Naive thymus-derived CD4-positive, alpha-beta T cell (primary cell): ENCODE measurements around the gene RAB40C. TPM values are rescaled to one million over a fixed set of nuclear protein-coding genes. Genes with fewer than 3 reads are reported as not detected.
A peak's percentile ranks its signal among the peaks of the same experiment; 100 is the strongest.

Experiments used
- ATAC-seq: fragments of 150-1000 bp; cut with Tn5 transposase; 2 replicates; pipeline ENCODE4 v1.10.0; 2021; ENCODE audit warnings: mild to moderate bottlenecking, moderate library complexity
- CTCF ChIA-PET: fragments of 350-600 bp; sonication (Branson Sonifier 250); formaldehyde crosslinking; loops from one replicate; lab custom pipeline; 2021; ENCODE audit warnings: antibody characterized with exemption; lab: Charles Lee
- POLR2A ChIA-PET: fragments of 350-600 bp; sonication (Branson Sonifier 250); formaldehyde crosslinking; loops from one replicate; lab custom pipeline; 2021; ENCODE audit warnings: antibody characterized with exemption, inconsistent platforms; lab: Charles Lee
- DNase-seq, 9 donors: peaks; one replicate each; pipeline versions ENCODE4 v3.0.0 to v3.0.0-alpha.2; 2020 to 2022; ENCODE audit warnings: mixed read lengths in 1 of 9
- H3K27ac ChIP-seq: one replicate; pipeline ENCODE4 v1.7.0; 2013; ENCODE audit warnings: mild to moderate bottlenecking, low read depth, low read length, moderate library complexity
- H3K27me3 ChIP-seq, 2 donors: one replicate each; pipeline ENCODE4 v1.7.0; 2013; ENCODE audit warnings: low read length in 2 of 2, mild to moderate bottlenecking in 2 of 2, moderate library complexity in 2 of 2; ENCODE audit not compliant: control insufficient read depth in 2 of 2, insufficient read depth in 2 of 2
- H3K36me3 ChIP-seq, 3 experiments: 1 replicate in 2 of 3; 2 replicates in 1 of 3; pipeline ENCODE4 v1.7.0; 2013; ENCODE audit warnings: low read length in 3 of 3, mild to moderate bottlenecking in 3 of 3, moderate library complexity in 1 of 3; ENCODE audit not compliant: insufficient read depth in 3 of 3, control insufficient read depth in 2 of 3
- H3K4me1 ChIP-seq, 2 donors: one replicate each; pipeline ENCODE4 v1.7.0; 2013; ENCODE audit warnings: low read length in 2 of 2, mild to moderate bottlenecking in 2 of 2, moderate library complexity in 1 of 2; ENCODE audit not compliant: control insufficient read depth in 2 of 2, insufficient read depth in 2 of 2
- H3K4me3 ChIP-seq: 2 replicates; pipeline ENCODE4 v1.7.0; 2013; ENCODE audit warnings: mild to moderate bottlenecking, low read length
- H3K9me3 ChIP-seq, 3 experiments: 1 replicate in 2 of 3; 2 replicates in 1 of 3; pipeline ENCODE4 v1.7.0; 2013; ENCODE audit warnings: low read length in 3 of 3; ENCODE audit not compliant: control insufficient read depth in 2 of 3
- H3K27ac Mint-ChIP-seq, 9 donors: one replicate each; pipeline ENCODE4 v1.8.0; 2020 to 2022; ENCODE audit warnings: mixed read lengths in 9 of 9, mild to moderate bottlenecking in 8 of 9, moderate library complexity in 5 of 9, inconsistent platforms in 2 of 9
- H3K27me3 Mint-ChIP-seq, 5 donors: one replicate each; pipeline ENCODE4 v1.8.0; 2021 to 2022; ENCODE audit warnings: mixed read lengths in 5 of 5, mild to moderate bottlenecking in 1 of 5
- H3K36me3 Mint-ChIP-seq, 5 donors: one replicate each; pipeline ENCODE4 v1.8.0; 2020 to 2022; ENCODE audit warnings: mixed read lengths in 5 of 5, mild to moderate bottlenecking in 3 of 5, inconsistent platforms in 1 of 5
- H3K4me1 Mint-ChIP-seq, 7 donors: one replicate each; pipeline ENCODE4 v1.8.0; 2020 to 2022; ENCODE audit warnings: mixed read lengths in 7 of 7, mild to moderate bottlenecking in 3 of 7, inconsistent platforms in 1 of 7
- H3K4me3 Mint-ChIP-seq, 10 donors: one replicate each; pipeline ENCODE4 v1.8.0; 2020 to 2022; ENCODE audit warnings: mild to moderate bottlenecking in 10 of 10, mixed read lengths in 10 of 10, moderate library complexity in 6 of 10, inconsistent platforms in 2 of 10
- H3K9me3 Mint-ChIP-seq, 11 donors: one replicate each; pipeline ENCODE4 v1.8.0; 2020 to 2022; ENCODE audit warnings: mixed read lengths in 11 of 11, mild to moderate bottlenecking in 4 of 11, inconsistent platforms in 1 of 11, moderate library complexity in 1 of 11
- intact Hi-C, 2 donors: fragments of 100-400 bp; cut with micrococcal nuclease; formaldehyde crosslinking; loops; one replicate each; pipeline ENCODE4 v1.15.1; 2023
- microRNA-seq: library from miRNA; unstranded; fragments of <30 nt; microRNA quantifications from one replicate; pipeline ENCODE4 v1.2.0, GENCODE V29; 2022; ENCODE audit warnings: borderline microRNAs expressed
- polyA plus RNA-seq, 2 donors: library from polyadenylated mRNA; unstranded; fragments of 300-500 nt; fragmentation: Illumina TruSeq; gene quantifications; one replicate each; pipeline ENCODE4 v1.2.3, GENCODE V29; 2021
- total RNA-seq, 6 experiments: library from RNA in 5 of 6; stranded (reverse) in 5 of 6; gene quantifications; 1 replicate in 5 of 6; 2 replicates in 1 of 6; pipeline ENCODE4 v1.2.3 and lab custom pipeline; 2021 to 2026

The RAB40C gene
- total and polyA plus RNA-seq, 7 experiments from 2014 or later, result 7.9 to 23.2 (median 17.5) TPM

DNA sequence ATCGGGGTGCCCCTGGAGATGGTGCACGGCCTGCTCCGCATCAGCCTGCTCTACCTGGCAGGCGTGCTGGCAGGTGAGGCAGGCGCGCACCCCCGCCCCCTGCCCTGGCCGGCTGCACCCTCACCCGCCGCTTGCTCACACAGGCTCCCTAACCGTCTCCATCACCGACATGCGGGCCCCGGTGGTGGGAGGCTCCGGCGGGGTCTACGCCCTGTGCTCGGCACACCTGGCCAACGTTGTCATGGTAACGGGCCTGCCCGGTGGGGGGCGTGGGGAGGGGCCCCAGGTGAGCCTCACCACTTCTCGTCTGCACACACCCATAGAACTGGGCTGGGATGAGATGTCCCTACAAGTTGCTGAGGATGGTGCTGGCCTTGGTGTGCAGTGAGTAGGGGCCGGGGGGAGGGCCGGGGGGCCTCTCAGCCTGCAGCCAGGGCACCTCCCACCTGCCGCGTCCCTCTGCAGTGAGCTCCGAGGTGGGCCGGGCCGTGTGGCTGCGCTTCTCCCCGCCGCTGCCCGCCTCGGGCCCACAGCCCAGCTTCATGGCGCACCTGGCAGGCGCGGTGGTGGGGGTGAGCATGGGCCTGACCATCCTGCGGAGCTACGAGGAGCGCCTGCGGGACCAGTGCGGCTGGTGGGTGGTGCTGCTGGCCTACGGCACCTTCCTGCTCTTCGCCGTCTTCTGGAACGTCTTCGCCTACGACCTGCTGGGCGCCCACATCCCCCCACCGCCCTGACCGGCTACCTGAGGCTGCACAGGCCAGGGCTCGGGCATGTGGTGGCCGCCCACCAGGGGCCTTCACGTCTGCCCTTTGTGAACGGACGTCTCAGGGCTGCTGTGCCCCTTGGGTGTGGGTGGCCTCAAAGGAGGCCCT lies 87.7 kb downstream of the RAB40C start:
- ATAC-seq (no peak), DNase-seq (no peak)
- no peak overlapping the region for H3K4me3 ChIP-seq
- Mint-ChIP-seq H3K9me3 (no peaks in the 10 kb centered on the region), H3K36me3 (peaks cover 0 to 11% (median 0%) of the 10 kb centered on the region in 5 donors), H3K4me1 (peaks cover 8 to 30% (median 21%) of the 10 kb centered on the region in 7 donors), H3K27me3 (peaks cover 0 to 7% (median 0%) of the 10 kb centered on the region in 5 donors), H3K4me3 (peak overlapping the region in 4 of 10 donors; percentile 19 to 60 (median 40)), H3K27ac (no peak overlapping the region)
- H3K27ac ChIP-seq, result no peak overlapping the region
- H3K4me1 ChIP-seq, result peaks cover 5 to 10% of the 10 kb centered on the region in 2 donors
- intact Hi-C loops, result loop anchor here in 1 of 2 donors (2.0 kb wide), 1 partner anchor 17 kb away; no protein-coding TSS in a partner anchor
- POLR2A ChIA-PET, result interaction anchor here (0.7 to 3.1 kb wide), 5 partner anchors 9 to 52 kb away, joined by 3 to 12 read pairs (median 4); partner anchors contain the start of gene RHOT2
- CTCF ChIA-PET, result no interaction called here
- H3K9me3 ChIP-seq, result no peaks in the 10 kb centered on the region
- H3K27me3 ChIP-seq, result no peaks in the 10 kb centered on the region
- peaks cover 0 to 37% (median 2%) of the 10 kb centered on the region in 3 experiments for H3K36me3 ChIP-seq

DNA sequence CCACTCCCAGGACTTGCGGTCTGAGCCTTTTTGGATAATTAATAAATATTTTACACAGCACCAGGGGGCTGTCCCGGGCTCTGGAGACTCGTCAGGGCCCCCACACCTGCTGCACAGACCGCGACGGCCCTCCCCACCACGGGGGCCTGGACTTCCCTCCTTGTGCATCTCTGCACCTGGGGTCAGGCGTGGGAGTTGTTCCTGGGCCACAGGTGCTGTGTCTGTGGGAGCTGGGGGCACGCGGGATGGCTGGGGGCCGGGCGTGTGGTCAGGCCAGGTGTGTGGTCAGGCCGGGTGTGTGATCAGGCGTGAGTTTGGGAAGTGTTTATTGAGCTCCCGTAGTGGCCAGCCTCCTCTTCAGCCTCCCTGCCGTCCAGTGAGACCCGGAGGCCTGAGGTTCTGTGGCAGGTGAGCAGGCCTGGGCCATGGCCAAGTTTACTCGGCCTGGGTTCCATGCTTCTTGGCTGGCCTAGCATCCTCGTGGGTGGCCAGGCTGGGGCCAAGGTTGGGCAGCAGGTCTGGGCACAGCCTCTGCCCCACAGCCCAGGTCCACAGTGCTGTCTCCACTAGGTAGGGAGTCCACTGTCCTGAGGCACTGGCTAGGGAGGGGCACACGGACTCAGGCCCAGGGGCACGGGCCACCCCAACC lies 88.5 kb downstream of the RAB40C start:
- no peaks in the 10 kb centered on the region for H3K9me3 ChIP-seq
- no peaks in the 10 kb centered on the region for H3K27me3 ChIP-seq
- POLR2A ChIA-PET, result interaction anchor here (0.7 to 2.1 kb wide), 4 partner anchors 10 to 29 kb away, joined by 3 to 11 read pairs (median 4); partner anchors contain the start of genes RHOT2, WDR24 and WDR90
- CTCF ChIA-PET, result no interaction called here
- Mint-ChIP-seq H3K9me3 (no peaks in the 10 kb centered on the region), H3K4me3 (peak overlapping the region in 3 of 10 donors; percentile 19 to 89 (median 84)), H3K36me3 (peaks cover 0 to 9% (median 0%) of the 10 kb centered on the region in 5 donors), H3K27ac (no peak overlapping the region), H3K4me1 (peaks cover 10 to 33% (median 23%) of the 10 kb centered on the region in 7 donors), H3K27me3 (peaks cover 0 to 7% (median 0%) of the 10 kb centered on the region in 5 donors)
- no peak overlapping the region for H3K4me3 ChIP-seq
- H3K4me1 ChIP-seq, result peaks cover 5 to 14% of the 10 kb centered on the region in 2 donors
- DNase-seq, result no peak
- ATAC-seq, result no peak
- peaks cover 0 to 36% (median 9%) of the 10 kb centered on the region in 3 experiments for H3K36me3 ChIP-seq
- no peak overlapping the region for H3K27ac ChIP-seq
- intact Hi-C loops, result loop anchor here in 1 of 2 donors (2.0 kb wide), 1 partner anchor 18 kb away; no protein-coding TSS in a partner anchor

Small RNA genes within 50 kb of the gene (microRNA-seq; reads per million reads assigned to microRNA genes)
- not detected for gene MIR3176

Other genes starting within 250 kb of the RAB40C start
- 10 to 100 TPM; 25.6 to 45.9 (median 37.5) TPM for gene AXIN1, start 237.3 kb upstream of the RAB40C start, total RNA-seq
- gene AXIN1, start 237.3 kb upstream of the RAB40C start, polyA plus RNA-seq, result 1 to 10 TPM; 1.2 to 2.5 TPM
- 10 to 100 TPM; 21.9 to 86.2 (median 26.5) TPM for gene MRPL28, start 219.5 kb upstream of the RAB40C start, total RNA-seq
- 10 to 100 TPM; 44.1 to 71.7 TPM for gene MRPL28, start 219.5 kb upstream of the RAB40C start, polyA plus RNA-seq
- gene PGAP6, start 208.1 kb upstream of the RAB40C start, total RNA-seq, result 100 to 1,000 TPM in 1 of 5 experiments, 10 to 100 TPM in 4; 32.2 to 107 (median 89.4) TPM
- gene PGAP6, start 208.1 kb upstream of the RAB40C start, polyA plus RNA-seq, result 10 to 100 TPM; 17.0 to 52.4 TPM
- gene NME4, start 192.9 kb upstream of the RAB40C start, total RNA-seq, result 10 to 100 TPM; 40.2 to 58.1 (median 42.9) TPM
- gene NME4, start 192.9 kb upstream of the RAB40C start, polyA plus RNA-seq, result 10 to 100 TPM; 76.7 to 88.6 TPM
- gene DECR2, start 188.2 kb upstream of the RAB40C start, total RNA-seq, result 10 to 100 TPM in 3 of 5 experiments, 1 to 10 TPM in 2; 7.9 to 13.8 (median 11.6) TPM
- 1 to 10 TPM; 7.8 to 7.9 TPM for gene DECR2, start 188.2 kb upstream of the RAB40C start, polyA plus RNA-seq
- gene RAB11FIP3, start 164.4 kb upstream of the RAB40C start, total RNA-seq, result 10 to 100 TPM; 37.9 to 53.0 (median 45.5) TPM
- gene RAB11FIP3, start 164.4 kb upstream of the RAB40C start, polyA plus RNA-seq, result 1 to 10 TPM in 1 of 2 donors, under 1 TPM in 1; 0.71 to 4.0 TPM
- 10 to 100 TPM; 51.0 to 89.8 (median 55.6) TPM for gene CAPN15, start 62.4 kb upstream of the RAB40C start, total RNA-seq
- 1 to 10 TPM; 3.2 to 7.5 TPM for gene CAPN15, start 62.4 kb upstream of the RAB40C start, polyA plus RNA-seq
- not detected for gene PRR35, start 29.7 kb upstream of the RAB40C start, total RNA-seq
- gene PRR35, start 29.7 kb upstream of the RAB40C start, polyA plus RNA-seq, result not detected
- 1 to 10 TPM; 1.6 to 5.8 (median 3.2) TPM for gene NHLRC4, start 23.1 kb upstream of the RAB40C start, total RNA-seq
- 1 to 10 TPM; 4.6 to 5.1 TPM for gene NHLRC4, start 23.1 kb upstream of the RAB40C start, polyA plus RNA-seq
- 10 to 100 TPM; 27.1 to 63.0 (median 45.1) TPM for gene PIGQ, start 20.1 kb upstream of the RAB40C start, total RNA-seq
- 10 to 100 TPM; 12.3 to 16.2 TPM for gene PIGQ, start 20.1 kb upstream of the RAB40C start, polyA plus RNA-seq
- gene WFIKKN1, start 40.9 kb downstream of the RAB40C start, total RNA-seq, result under 1 TPM; 0.34 to 0.81 (median 0.56) TPM
- gene WFIKKN1, start 40.9 kb downstream of the RAB40C start, polyA plus RNA-seq, result not detected
- gene METTL26, start 46.2 kb downstream of the RAB40C start, total RNA-seq, result 10 to 100 TPM; 41.7 to 97.5 (median 64.0) TPM
- 10 to 100 TPM; 95.8 to 96.9 TPM for gene METTL26, start 46.2 kb downstream of the RAB40C start, polyA plus RNA-seq
- gene MCRIP2, start 51.8 kb downstream of the RAB40C start, total RNA-seq, result 10 to 100 TPM; 21.4 to 33.6 (median 28.8) TPM
- 10 to 100 TPM; 26.8 to 35.8 TPM for gene MCRIP2, start 51.8 kb downstream of the RAB40C start, polyA plus RNA-seq
- gene WDR90, start 59.3 kb downstream of the RAB40C start, total RNA-seq, result 10 to 100 TPM; 11.7 to 70.6 (median 13.9) TPM
- under 1 TPM; 0.56 to 0.63 TPM for gene WDR90, start 59.3 kb downstream of the RAB40C start, polyA plus RNA-seq
- 100 to 1,000 TPM; 145 to 232 (median 186) TPM for gene RHOT2, start 78.1 kb downstream of the RAB40C start, total RNA-seq
- gene RHOT2, start 78.1 kb downstream of the RAB40C start, polyA plus RNA-seq, result 10 to 100 TPM; 32.7 to 56.7 TPM
- 1 to 10 TPM in 4 of 5 experiments, under 1 TPM in 1; 0.65 to 3.1 (median 1.6) TPM for gene RHBDL1, start 85.6 kb downstream of the RAB40C start, total RNA-seq
- not detected for gene RHBDL1, start 85.6 kb downstream of the RAB40C start, polyA plus RNA-seq
- 100 to 1,000 TPM in 1 of 5 experiments, 10 to 100 TPM in 4; 68.6 to 105 (median 77.4) TPM for gene STUB1, start 90.3 kb downstream of the RAB40C start, total RNA-seq
- 100 to 1,000 TPM; 132 to 159 TPM for gene STUB1, start 90.3 kb downstream of the RAB40C start, polyA plus RNA-seq
- 10 to 100 TPM; 26.8 to 48.1 (median 37.2) TPM for gene JMJD8, start 94.3 kb downstream of the RAB40C start, total RNA-seq
- 10 to 100 TPM; 43.2 to 62.1 TPM for gene JMJD8, start 94.3 kb downstream of the RAB40C start, polyA plus RNA-seq
- 10 to 100 TPM; 13.3 to 19.4 (median 16.5) TPM for gene WDR24, start 100.3 kb downstream of the RAB40C start, total RNA-seq
- gene WDR24, start 100.3 kb downstream of the RAB40C start, polyA plus RNA-seq, result 10 to 100 TPM; 10.6 to 21.2 TPM
- 10 to 100 TPM; 13.2 to 45.4 (median 18.0) TPM for gene FBXL16, start 115.7 kb downstream of the RAB40C start, total RNA-seq
- gene FBXL16, start 115.7 kb downstream of the RAB40C start, polyA plus RNA-seq, result 10 to 100 TPM; 11.1 to 21.1 TPM
- 1 to 10 TPM; 4.8 to 5.1 (median 5.0) TPM for gene METRN, start 125.1 kb downstream of the RAB40C start, total RNA-seq
- gene METRN, start 125.1 kb downstream of the RAB40C start, polyA plus RNA-seq, result 1 to 10 TPM; 3.7 to 4.5 TPM
- gene ANTKMT, start 131.1 kb downstream of the RAB40C start, total RNA-seq, result 10 to 100 TPM; 11.9 to 20.7 (median 13.6) TPM
- gene ANTKMT, start 131.1 kb downstream of the RAB40C start, polyA plus RNA-seq, result 10 to 100 TPM; 14.7 to 26.8 TPM
- 1 to 10 TPM; 2.6 to 4.4 (median 3.0) TPM for gene CCDC78, start 136.4 kb downstream of the RAB40C start, total RNA-seq
- not detected for gene CCDC78, start 136.4 kb downstream of the RAB40C start, polyA plus RNA-seq
- gene HAGHL, start 137.0 kb downstream of the RAB40C start, total RNA-seq, result 10 to 100 TPM in 3 of 5 experiments, 1 to 10 TPM in 2; 5.5 to 14.6 (median 10.7) TPM
- 1 to 10 TPM in 1 of 2 donors, under 1 TPM in 1; 0.72 to 1.1 TPM for gene HAGHL, start 137.0 kb downstream of the RAB40C start, polyA plus RNA-seq
- 10 to 100 TPM; 39.0 to 55.5 (median 46.1) TPM for gene CIAO3, start 150.9 kb downstream of the RAB40C start, total RNA-seq
- gene CIAO3, start 150.9 kb downstream of the RAB40C start, polyA plus RNA-seq, result 10 to 100 TPM; 13.9 to 34.9 TPM
- under 1 TPM in 1 of 5 experiments, not detected in 4; 0.64 TPM for gene MSLN, start 170.7 kb downstream of the RAB40C start, total RNA-seq
- not detected for gene MSLN, start 170.7 kb downstream of the RAB40C start, polyA plus RNA-seq
- gene RPUSD1, start 198.3 kb downstream of the RAB40C start, total RNA-seq, result 10 to 100 TPM; 16.3 to 34.3 (median 30.3) TPM
- 10 to 100 TPM; 21.2 to 42.9 TPM for gene RPUSD1, start 198.3 kb downstream of the RAB40C start, polyA plus RNA-seq
- 10 to 100 TPM; 32.0 to 74.8 (median 51.7) TPM for gene CHTF18, start 198.6 kb downstream of the RAB40C start, total RNA-seq
- 1 to 10 TPM; 4.5 to 8.2 TPM for gene CHTF18, start 198.6 kb downstream of the RAB40C start, polyA plus RNA-seq
- not detected for gene GNG13, start 210.7 kb downstream of the RAB40C start, total RNA-seq
- not detected for gene GNG13, start 210.7 kb downstream of the RAB40C start, polyA plus RNA-seq